ENCODE data around the gene PRCP.

Gene PRCP

DNA sequence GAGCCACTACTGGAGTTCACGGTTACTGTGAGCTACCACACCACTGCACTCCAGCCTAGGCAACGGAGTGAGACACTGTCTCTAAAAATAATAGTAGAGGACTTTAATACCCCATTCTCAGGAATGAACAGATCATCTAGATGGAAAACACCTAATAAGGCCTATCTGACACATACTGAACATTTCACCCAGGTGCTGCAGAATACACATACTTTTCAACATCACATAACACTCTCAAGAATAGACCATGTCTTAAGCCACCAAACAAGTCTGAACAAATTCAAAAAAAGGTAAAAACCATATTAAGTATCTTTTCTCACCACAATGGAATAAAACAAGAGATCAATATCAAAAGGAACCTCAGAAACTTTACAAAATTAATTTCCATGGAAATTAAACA, 39.2 kb upstream of the PRCP start:
- WGBS (ENCODE audit: insufficient coverage), result no CpG with 5 or more reads among the region's 2 CpGs
- CTCF ChIA-PET, result no interaction called here

DNA sequence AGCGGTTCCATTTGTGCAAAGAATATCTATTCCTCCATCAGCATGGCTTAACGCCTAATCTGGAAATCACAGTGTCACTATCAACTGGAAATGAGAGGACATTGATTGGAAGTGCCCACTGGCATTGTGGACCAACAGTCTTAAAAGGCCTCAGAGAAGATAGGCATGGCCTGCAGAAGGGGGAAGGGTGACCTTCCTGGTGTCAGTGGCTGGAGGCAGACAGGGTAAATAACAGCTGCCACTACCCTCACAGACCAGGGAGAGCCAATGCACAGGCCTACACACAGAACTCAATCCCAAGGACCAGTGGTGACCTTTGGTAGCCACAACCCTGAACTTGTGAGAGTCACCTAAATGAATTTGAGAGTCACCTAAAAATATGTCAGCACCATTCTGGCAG, 37.3 kb upstream of the PRCP start:
- CTCF ChIA-PET, result interaction anchor here (0.9 kb wide), 1 partner anchor 9 kb away, joined by 3 read pairs; no protein-coding TSS in a partner anchor
- POLR2A ChIA-PET, result no interaction called here

More for the DNA sequence above, 39.2 kb upstream of the PRCP start:
- DNase-seq, result no peak
- Histone ChIP-seq H3K36me3 (ENCODE audit: control insufficient read depth in 4 of 4, insufficient read depth in 4 of 4, low read length in 3 of 4) (peaks cover 0 to 4% (median under 1%) of the 10 kb centered on the region in 4 experiments), H3K27me3 (replicated peaks in 2 of 5; ENCODE audit: control insufficient read depth in 4 of 5, insufficient read depth in 5 of 5, low read length in 4 of 5) (no peaks in the 10 kb centered on the region), H3K9me3 (ENCODE audit: control extremely low read depth in 1 of 5, control insufficient read depth in 4 of 5, insufficient read depth in 2 of 5, low read depth in 1 of 5, low read length in 4 of 5) (no peaks in the 10 kb centered on the region), H3K27ac (ENCODE audit: insufficient read depth in 1 of 2, low read depth in 1 of 2, low read length in 2 of 2, poor library complexity in 1 of 2, severe bottlenecking in 2 of 2) (no peak overlapping the region), H3K4me3 (ENCODE audit: control insufficient read depth in 1 of 7, extremely low read depth in 1 of 7, insufficient read depth in 4 of 7, low read depth in 2 of 7, low read length in 6 of 7) (no peak overlapping the region), H3K4me1 (ENCODE audit: control extremely low read depth in 1 of 4, control insufficient read depth in 4 of 4, insufficient read depth in 4 of 4, low read length in 3 of 4) (no peaks in the 10 kb centered on the region)
- POLR2A ChIA-PET, result no interaction called here

DNA sequence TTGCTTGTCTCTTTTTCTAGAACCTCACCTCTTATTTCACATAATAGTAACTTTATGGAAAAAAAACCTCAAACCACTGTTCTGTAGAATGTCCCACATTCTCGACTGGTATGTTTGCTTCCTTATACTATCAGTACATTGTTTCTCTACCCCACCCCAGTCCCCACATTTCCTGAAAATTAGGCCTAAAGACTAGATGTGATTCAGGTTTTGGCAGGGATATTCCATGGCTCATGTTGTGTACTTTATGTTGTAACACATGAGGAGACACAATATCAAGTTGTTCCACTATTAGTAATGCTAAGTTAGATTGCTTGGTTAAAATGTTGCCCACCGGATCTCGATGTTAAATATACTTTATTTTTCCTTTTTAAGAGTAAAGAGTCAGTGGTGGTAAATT, 36.0 kb upstream of the PRCP start:
- no peaks in the 10 kb centered on the region for H3K27me3 ChIP-seq (replicated peaks in 2 of 5; ENCODE audit: control insufficient read depth in 4 of 5, insufficient read depth in 5 of 5, low read length in 4 of 5)
- H3K27ac ChIP-seq (ENCODE audit: insufficient read depth in 1 of 2, low read depth in 1 of 2, low read length in 2 of 2, poor library complexity in 1 of 2, severe bottlenecking in 2 of 2), result no peak overlapping the region
- no peaks in the 10 kb centered on the region for H3K9me3 ChIP-seq (ENCODE audit: control extremely low read depth in 1 of 5, control insufficient read depth in 4 of 5, insufficient read depth in 2 of 5, low read depth in 1 of 5, low read length in 4 of 5)
- ChIA-PET CTCF (no interaction called here), POLR2A (no interaction called here)
- DNase-seq, result no peak
- H3K4me3 ChIP-seq (ENCODE audit: control insufficient read depth in 1 of 7, extremely low read depth in 1 of 7, insufficient read depth in 4 of 7, low read depth in 2 of 7, low read length in 6 of 7), result no peak overlapping the region
- peaks cover 0 to 28% (median 2%) of the 10 kb centered on the region in 4 experiments for H3K36me3 ChIP-seq (ENCODE audit: control insufficient read depth in 4 of 4, insufficient read depth in 4 of 4, low read length in 3 of 4)
- peaks cover 0 to 4% (median 2%) of the 10 kb centered on the region in 4 experiments for H3K4me1 ChIP-seq (ENCODE audit: control extremely low read depth in 1 of 4, control insufficient read depth in 4 of 4, insufficient read depth in 4 of 4, low read length in 3 of 4)
- WGBS (ENCODE audit: insufficient coverage), result no CpG with 5 or more reads among the region's 3 CpGs

More for the DNA sequence above, 37.3 kb upstream of the PRCP start:
- H3K4me1 ChIP-seq (ENCODE audit: control extremely low read depth in 1 of 4, control insufficient read depth in 4 of 4, insufficient read depth in 4 of 4, low read length in 3 of 4), result peaks cover 0 to 4% (median 0%) of the 10 kb centered on the region in 4 experiments
- no peak overlapping the region for H3K4me3 ChIP-seq (ENCODE audit: control insufficient read depth in 1 of 7, extremely low read depth in 1 of 7, insufficient read depth in 4 of 7, low read depth in 2 of 7, low read length in 6 of 7)
- H3K27ac ChIP-seq (ENCODE audit: insufficient read depth in 1 of 2, low read depth in 1 of 2, low read length in 2 of 2, poor library complexity in 1 of 2, severe bottlenecking in 2 of 2), result no peak overlapping the region
- WGBS (ENCODE audit: insufficient coverage), result 100% methylated on average over 2 of the region's 2 CpGs
- no peak for DNase-seq
- peaks cover 0 to 18% (median under 1%) of the 10 kb centered on the region in 4 experiments for H3K36me3 ChIP-seq (ENCODE audit: control insufficient read depth in 4 of 4, insufficient read depth in 4 of 4, low read length in 3 of 4)
- H3K9me3 ChIP-seq (ENCODE audit: control extremely low read depth in 1 of 5, control insufficient read depth in 4 of 5, insufficient read depth in 2 of 5, low read depth in 1 of 5, low read length in 4 of 5), result no peaks in the 10 kb centered on the region
- H3K27me3 ChIP-seq (replicated peaks in 2 of 5; ENCODE audit: control insufficient read depth in 4 of 5, insufficient read depth in 5 of 5, low read length in 4 of 5), result no peaks in the 10 kb centered on the region

DNA sequence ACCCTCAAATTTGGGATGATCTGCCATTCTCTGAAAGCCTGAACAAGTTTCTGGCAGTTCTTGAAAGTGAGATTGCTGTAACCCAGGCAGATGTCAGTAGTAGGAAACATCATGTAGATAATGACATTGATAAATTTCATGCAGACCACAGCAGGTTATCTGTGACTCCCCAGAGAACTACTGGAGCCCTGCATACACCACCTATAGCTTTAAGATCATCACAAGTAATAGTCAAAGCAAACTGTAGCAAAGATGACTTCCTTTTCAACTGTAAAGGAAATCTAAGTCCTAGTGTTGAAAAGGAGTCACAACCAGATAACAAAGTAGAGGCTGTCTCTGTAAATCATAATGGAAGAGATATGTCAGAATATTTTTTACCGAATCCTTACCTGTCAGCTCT, 32.3 kb upstream of the PRCP start:
- DNase-seq, result peak in 2 of 3 donors; percentile 38 to 80
- Histone ChIP-seq H3K36me3 (ENCODE audit: control insufficient read depth in 4 of 4, insufficient read depth in 4 of 4, low read length in 3 of 4) (peaks cover 0 to 28% (median 2%) of the 10 kb centered on the region in 4 experiments), H3K27me3 (replicated peaks in 2 of 5; ENCODE audit: control insufficient read depth in 4 of 5, insufficient read depth in 5 of 5, low read length in 4 of 5) (no peaks in the 10 kb centered on the region), H3K27ac (ENCODE audit: insufficient read depth in 1 of 2, low read depth in 1 of 2, low read length in 2 of 2, poor library complexity in 1 of 2, severe bottlenecking in 2 of 2) (no peak overlapping the region), H3K9me3 (ENCODE audit: control extremely low read depth in 1 of 5, control insufficient read depth in 4 of 5, insufficient read depth in 2 of 5, low read depth in 1 of 5, low read length in 4 of 5) (no peaks in the 10 kb centered on the region), H3K4me3 (ENCODE audit: control insufficient read depth in 1 of 7, extremely low read depth in 1 of 7, insufficient read depth in 4 of 7, low read depth in 2 of 7, low read length in 6 of 7) (no peak overlapping the region), H3K4me1 (ENCODE audit: control extremely low read depth in 1 of 4, control insufficient read depth in 4 of 4, insufficient read depth in 4 of 4, low read length in 3 of 4) (peaks cover 0 to 4% (median 3%) of the 10 kb centered on the region in 4 experiments)
- WGBS (ENCODE audit: insufficient coverage), result no CpG with 5 or more reads among the region's 1 CpG
- ChIA-PET CTCF (interaction anchor here (0.5 to 1.2 kb wide), 4 partner anchors 12 to 154 kb away, joined by 3 read pairs; no protein-coding TSS in a partner anchor), POLR2A (no interaction called here)

DNA sequence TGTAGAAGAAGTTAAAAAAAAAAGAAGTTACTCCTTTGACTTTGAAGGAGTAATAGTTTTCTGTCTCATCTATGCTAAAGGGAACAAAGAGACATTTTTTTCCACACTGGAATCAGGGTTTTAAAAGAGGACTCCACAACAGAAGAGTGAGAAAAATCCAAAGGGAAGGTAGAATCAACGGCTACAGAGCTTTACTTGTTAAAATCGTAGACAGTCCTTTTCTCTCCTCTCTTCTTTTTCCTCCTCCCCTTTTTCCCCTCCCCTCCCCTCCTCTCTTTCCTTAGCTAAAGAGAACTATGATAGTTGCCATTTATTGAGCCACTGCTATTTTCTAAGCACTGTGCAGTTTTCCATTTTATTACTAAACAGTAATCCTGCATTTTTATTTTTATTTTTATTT, 30.5 kb upstream of the PRCP start:
- no peaks in the 10 kb centered on the region for H3K9me3 ChIP-seq (ENCODE audit: control extremely low read depth in 1 of 5, control insufficient read depth in 4 of 5, insufficient read depth in 2 of 5, low read depth in 1 of 5, low read length in 4 of 5)
- 83% methylated on average over 2 of the region's 2 CpGs for whole genome bisulfite sequencing (ENCODE audit: insufficient coverage)
- H3K4me1 ChIP-seq (ENCODE audit: control extremely low read depth in 1 of 4, control insufficient read depth in 4 of 4, insufficient read depth in 4 of 4, low read length in 3 of 4), result peaks cover 0 to 4% (median 3%) of the 10 kb centered on the region in 4 experiments
- no peak for DNase-seq
- POLR2A ChIA-PET, result no interaction called here
- H3K27ac ChIP-seq (ENCODE audit: insufficient read depth in 1 of 2, low read depth in 1 of 2, low read length in 2 of 2, poor library complexity in 1 of 2, severe bottlenecking in 2 of 2), result no peak overlapping the region
- no peak overlapping the region for H3K4me3 ChIP-seq (ENCODE audit: control insufficient read depth in 1 of 7, extremely low read depth in 1 of 7, insufficient read depth in 4 of 7, low read depth in 2 of 7, low read length in 6 of 7)
- peaks cover 2 to 28% (median 2%) of the 10 kb centered on the region in 4 experiments for H3K36me3 ChIP-seq (ENCODE audit: control insufficient read depth in 4 of 4, insufficient read depth in 4 of 4, low read length in 3 of 4)
- no peaks in the 10 kb centered on the region for H3K27me3 ChIP-seq (replicated peaks in 2 of 5; ENCODE audit: control insufficient read depth in 4 of 5, insufficient read depth in 5 of 5, low read length in 4 of 5)
- CTCF ChIA-PET, result interaction anchor here (1.0 to 1.7 kb wide), 4 partner anchors 16 to 212 kb away, joined by 3 read pairs; no protein-coding TSS in a partner anchor

DNA sequence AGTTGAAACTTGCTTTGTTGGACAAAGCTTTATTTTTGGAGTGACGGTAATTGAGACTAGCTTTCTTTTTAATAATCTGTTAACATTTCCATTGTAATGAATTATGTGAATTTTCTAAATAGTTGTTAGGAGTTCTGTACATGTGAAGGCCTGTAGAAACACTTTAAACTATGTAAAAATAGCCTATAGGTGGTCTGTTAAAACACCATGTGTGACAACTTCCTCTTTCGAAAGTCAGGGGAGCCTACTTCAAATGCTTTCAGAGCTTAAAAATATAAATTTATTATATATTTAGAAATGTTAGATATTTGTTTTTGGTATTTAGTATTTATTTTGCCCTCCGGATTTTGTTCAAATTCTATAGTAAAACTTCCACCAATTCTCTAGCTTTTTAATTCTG, 30.0 kb upstream of the PRCP start:
- WGBS (ENCODE audit: insufficient coverage), result no CpG with 5 or more reads among the region's 3 CpGs
- H3K36me3 ChIP-seq (ENCODE audit: control insufficient read depth in 4 of 4, insufficient read depth in 4 of 4, low read length in 3 of 4), result peaks cover 2 to 27% (median 2%) of the 10 kb centered on the region in 4 experiments
- peak in 2 of 3 donors; percentile 22 to 49 for DNase-seq
- no peaks in the 10 kb centered on the region for H3K9me3 ChIP-seq (ENCODE audit: control extremely low read depth in 1 of 5, control insufficient read depth in 4 of 5, insufficient read depth in 2 of 5, low read depth in 1 of 5, low read length in 4 of 5)
- ChIA-PET POLR2A (no interaction called here), CTCF (interaction anchor here (1.0 to 1.8 kb wide), 5 partner anchors 17 to 212 kb away, joined by 3 to 4 read pairs (median 3); no protein-coding TSS in a partner anchor)
- H3K4me3 ChIP-seq (ENCODE audit: control insufficient read depth in 1 of 7, extremely low read depth in 1 of 7, insufficient read depth in 4 of 7, low read depth in 2 of 7, low read length in 6 of 7), result no peak overlapping the region
- no peaks in the 10 kb centered on the region for H3K27me3 ChIP-seq (replicated peaks in 2 of 5; ENCODE audit: control insufficient read depth in 4 of 5, insufficient read depth in 5 of 5, low read length in 4 of 5)
- no peak overlapping the region for H3K27ac ChIP-seq (ENCODE audit: insufficient read depth in 1 of 2, low read depth in 1 of 2, low read length in 2 of 2, poor library complexity in 1 of 2, severe bottlenecking in 2 of 2)
- H3K4me1 ChIP-seq (ENCODE audit: control extremely low read depth in 1 of 4, control insufficient read depth in 4 of 4, insufficient read depth in 4 of 4, low read length in 3 of 4), result peaks cover 0 to 4% (median 3%) of the 10 kb centered on the region in 4 experiments

DNA sequence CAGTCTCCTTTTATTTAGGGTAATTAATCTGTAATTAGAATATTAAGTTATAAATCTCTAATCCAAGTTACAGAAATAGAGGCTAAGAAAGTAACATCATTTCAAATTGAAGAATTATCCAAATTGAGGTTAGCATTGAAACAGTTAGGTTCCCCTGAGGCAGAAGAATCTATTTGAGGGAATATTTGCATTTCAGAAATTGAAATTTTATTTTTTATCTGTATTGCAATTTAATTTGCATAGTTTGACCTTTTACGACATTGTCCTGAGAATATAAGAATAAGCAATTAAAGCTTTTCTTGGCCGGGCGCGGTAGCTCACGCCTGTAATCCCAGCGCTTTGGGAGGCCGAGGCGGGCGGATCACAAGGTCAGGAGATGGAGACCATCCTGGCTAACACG, 28.9 kb upstream of the PRCP start:
- WGBS (ENCODE audit: insufficient coverage), result no CpG with 5 or more reads among the region's 10 CpGs
- no peak for DNase-seq
- H3K27ac ChIP-seq (ENCODE audit: insufficient read depth in 1 of 2, low read depth in 1 of 2, low read length in 2 of 2, poor library complexity in 1 of 2, severe bottlenecking in 2 of 2), result no peak overlapping the region
- no peaks in the 10 kb centered on the region for H3K27me3 ChIP-seq (replicated peaks in 2 of 5; ENCODE audit: control insufficient read depth in 4 of 5, insufficient read depth in 5 of 5, low read length in 4 of 5)
- H3K4me3 ChIP-seq (ENCODE audit: control insufficient read depth in 1 of 7, extremely low read depth in 1 of 7, insufficient read depth in 4 of 7, low read depth in 2 of 7, low read length in 6 of 7), result no peak overlapping the region
- POLR2A ChIA-PET, result no interaction called here
- H3K4me1 ChIP-seq (ENCODE audit: control extremely low read depth in 1 of 4, control insufficient read depth in 4 of 4, insufficient read depth in 4 of 4, low read length in 3 of 4), result peaks cover 0 to 4% (median 3%) of the 10 kb centered on the region in 4 experiments
- CTCF ChIA-PET, result interaction anchor here (0.8 to 1.8 kb wide), 3 partner anchors 23 to 213 kb away, joined by 3 to 4 read pairs (median 3); partner anchors contain the start of gene DDIAS
- H3K9me3 ChIP-seq (ENCODE audit: control extremely low read depth in 1 of 5, control insufficient read depth in 4 of 5, insufficient read depth in 2 of 5, low read depth in 1 of 5, low read length in 4 of 5), result no peaks in the 10 kb centered on the region
- H3K36me3 ChIP-seq (ENCODE audit: control insufficient read depth in 4 of 4, insufficient read depth in 4 of 4, low read length in 3 of 4), result peaks cover 0 to 24% (median 2%) of the 10 kb centered on the region in 4 experiments

Measured in common myeloid progenitor, CD34-positive (primary cell).